ENCODE results near the gene BLOC1S5. TPM values are rescaled to one million over a fixed set of nuclear protein-coding genes. Genes with fewer than 3 reads are reported as not detected.
A peak's percentile ranks its signal among the peaks of the same experiment; 100 is the strongest.

The BLOC1S5 gene
- polyA plus RNA-seq, 1 of the 3 experiments (the other 2 are of a cell fraction) = 4.4 TPM

GRCh38 chr6:8063761-8064637 is at the start of gene BLOC1S5 (continued):
- no peak; the same call in 1 of the 2 replicates for TF ChIP-seq USF1 (IDR thresholded peaks at IDR 0.05; ENCODE audit: borderline replicate concordance, low read depth)
- no peak; the same call in 1 of the 2 replicates for TF ChIP-seq FOSL2 (IDR thresholded peaks at IDR 0.05; ENCODE audit: borderline replicate concordance, low read depth)
- TF ChIP-seq SIN3A (IDR thresholded peaks at IDR 0.05; ENCODE audit: borderline replicate concordance, low read depth, low read length) = 0 out of 2 replicates have a peak, but pooled peaks have one; percentile 15
- no peak for TF ChIP-seq RFX5 (IDR thresholded peaks at IDR 0.05; ENCODE audit: low read length)
- TF ChIP-seq YY1 (IDR thresholded peaks at IDR 0.05; ENCODE audit: low read depth) = peak; percentile 99
- TF ChIP-seq JUND (IDR thresholded peaks at IDR 0.05) = no peak
- TF ChIP-seq RAD21 (IDR thresholded peaks at IDR 0.05; ENCODE audit: low read length) = peak; percentile 2; the same call in 1 of the 2 replicates
- peak; percentile 37; the same call in 1 of the 2 replicates for TF ChIP-seq RCOR1 (IDR thresholded peaks at IDR 0.05; ENCODE audit: low read length)
- 0 out of 2 replicates have a peak, but pooled peaks have one; percentile 24 for TF ChIP-seq ZBTB33 (IDR thresholded peaks at IDR 0.05; ENCODE audit: borderline replicate concordance, low read depth)
- TF ChIP-seq ELF1 (IDR thresholded peaks at IDR 0.05) = peak; percentile 99
- no peak for TF ChIP-seq SMC3 (IDR thresholded peaks at IDR 0.05; ENCODE audit: low read depth, low read length)
- no peak for TF ChIP-seq FOXJ3 (CRISPR knock-in tag; IDR thresholded peaks at IDR 0.05)
- peak in 1 of 2 experiments; percentile 55; a peak in 1 of 4 replicates for TF ChIP-seq EP300 (IDR thresholded peaks at IDR 0.05; ENCODE audit: borderline replicate concordance in 1 of 2, low read depth in 1 of 2, low read length in 1 of 2)

DNA sequence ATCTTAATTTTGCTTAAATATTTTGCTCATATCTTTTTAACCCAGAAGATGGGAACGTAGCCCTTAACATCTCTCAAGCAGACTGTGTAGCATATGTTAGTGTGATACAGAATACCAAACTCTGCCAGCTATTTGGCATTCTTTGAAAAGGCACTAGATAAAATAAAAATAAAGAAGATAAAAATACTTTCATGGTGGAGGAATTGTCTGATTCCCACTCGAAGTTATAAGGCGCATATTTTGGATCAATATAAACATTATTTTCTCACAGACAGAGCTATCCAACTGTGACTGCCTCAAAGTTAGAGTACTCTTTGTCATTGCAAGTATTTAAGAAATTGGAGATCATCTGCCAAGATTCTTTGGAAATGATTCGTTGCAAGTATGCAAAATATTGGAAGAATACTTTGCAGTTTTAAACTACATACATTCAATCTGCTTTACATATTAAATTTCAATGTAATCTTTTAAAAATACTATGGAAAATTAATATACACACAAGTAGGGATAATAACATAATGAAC is 49.0 kb upstream of the BLOC1S5 start:
- Histone ChIP-seq H2AFZ (ENCODE audit: low read depth) (no peak overlapping the region), H3K79me2 (ENCODE audit: insufficient read depth) (no peaks in the 10 kb centered on the region), H3K27ac (ENCODE audit: low read depth in 2 of 2, low read length in 1 of 2) (no peak overlapping the region), H3K36me3 (replicated peaks in 1 of 2; ENCODE audit: control insufficient read depth in 1 of 2, insufficient read depth in 2 of 2, low read length in 1 of 2) (no peaks in the 10 kb centered on the region), H3K4me2 (0 out of 2 replicates have a peak overlapping the region, but pooled peaks have one; percentile 1), H4K20me1 (ENCODE audit: insufficient read depth) (no peaks in the 10 kb centered on the region), H3K27me3 (ENCODE audit: insufficient read depth) (no peaks in the 10 kb centered on the region), H3F3A (replicated peaks; ENCODE audit: insufficient read depth) (peaks cover 5% of the 10 kb centered on the region), H3K4me3 (ENCODE audit: low read depth in 2 of 2, low read length in 1 of 2) (no peak overlapping the region), H3K9me2 (no peaks in the 10 kb centered on the region), H3K9ac (no peak overlapping the region), H3K9me3 (no peaks in the 10 kb centered on the region), H3K4me1 (ENCODE audit: control insufficient read depth in 1 of 2, insufficient read depth in 2 of 2, low read depth in 1 of 2, low read length in 1 of 2) (peaks cover 0 to 10% of the 10 kb centered on the region in 2 experiments; a peak in 2 of 4 replicates)
- POLR2A ChIA-PET = no interaction called here
- TF ChIP-seq, protein P1, sequence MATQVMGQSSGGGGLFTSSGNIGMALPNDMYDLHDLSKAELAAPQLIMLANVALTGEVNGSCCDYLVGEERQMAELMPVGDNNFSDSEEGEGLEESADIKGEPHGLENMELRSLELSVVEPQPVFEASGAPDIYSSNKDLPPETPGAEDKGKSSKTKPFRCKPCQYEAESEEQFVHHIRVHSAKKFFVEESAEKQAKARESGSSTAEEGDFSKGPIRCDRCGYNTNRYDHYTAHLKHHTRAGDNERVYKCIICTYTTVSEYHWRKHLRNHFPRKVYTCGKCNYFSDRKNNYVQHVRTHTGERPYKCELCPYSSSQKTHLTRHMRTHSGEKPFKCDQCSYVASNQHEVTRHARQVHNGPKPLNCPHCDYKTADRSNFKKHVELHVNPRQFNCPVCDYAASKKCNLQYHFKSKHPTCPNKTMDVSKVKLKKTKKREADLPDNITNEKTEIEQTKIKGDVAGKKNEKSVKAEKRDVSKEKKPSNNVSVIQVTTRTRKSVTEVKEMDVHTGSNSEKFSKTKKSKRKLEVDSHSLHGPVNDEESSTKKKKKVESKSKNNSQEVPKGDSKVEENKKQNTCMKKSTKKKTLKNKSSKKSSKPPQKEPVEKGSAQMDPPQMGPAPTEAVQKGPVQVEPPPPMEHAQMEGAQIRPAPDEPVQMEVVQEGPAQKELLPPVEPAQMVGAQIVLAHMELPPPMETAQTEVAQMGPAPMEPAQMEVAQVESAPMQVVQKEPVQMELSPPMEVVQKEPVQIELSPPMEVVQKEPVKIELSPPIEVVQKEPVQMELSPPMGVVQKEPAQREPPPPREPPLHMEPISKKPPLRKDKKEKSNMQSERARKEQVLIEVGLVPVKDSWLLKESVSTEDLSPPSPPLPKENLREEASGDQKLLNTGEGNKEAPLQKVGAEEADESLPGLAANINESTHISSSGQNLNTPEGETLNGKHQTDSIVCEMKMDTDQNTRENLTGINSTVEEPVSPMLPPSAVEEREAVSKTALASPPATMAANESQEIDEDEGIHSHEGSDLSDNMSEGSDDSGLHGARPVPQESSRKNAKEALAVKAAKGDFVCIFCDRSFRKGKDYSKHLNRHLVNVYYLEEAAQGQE (IDR thresholded peaks at IDR 0.05; ENCODE audit: low read depth, low read length) = no peak
- no peak for TF ChIP-seq TAF1 (IDR thresholded peaks at IDR 0.05; ENCODE audit: borderline replicate concordance, low read depth, low read length)
- no peak for TF ChIP-seq EZH2phosphoT487 (IDR thresholded peaks at IDR 0.05; ENCODE audit: borderline replicate concordance, low read depth)
- no peak for TF ChIP-seq RAD21 (IDR thresholded peaks at IDR 0.05; ENCODE audit: low read length)
- no peak for TF ChIP-seq PBX3 (IDR thresholded peaks at IDR 0.05)
- TF ChIP-seq RFX5 (IDR thresholded peaks at IDR 0.05; ENCODE audit: low read length) = no peak
- TF ChIP-seq FOSL2 (IDR thresholded peaks at IDR 0.05; ENCODE audit: borderline replicate concordance, low read depth) = no peak
- no peak for TF ChIP-seq RCOR1 (IDR thresholded peaks at IDR 0.05; ENCODE audit: low read length)
- peak; percentile 24; the same call in 1 of the 2 replicates for TF ChIP-seq NFIC (IDR thresholded peaks at IDR 0.05; ENCODE audit: borderline replicate concordance)
- 25% methylated on average over 4 of the region's 4 CpGs for WGBS (ENCODE audit: low lambda C conversion rate)
- CTCF ChIA-PET = interaction anchor here (2.0 to 2.5 kb wide), 2 partner anchors 18 to 106 kb away, joined by 8 to 10 read pairs; no protein-coding TSS in a partner anchor
- no peak for DNase-seq

Data from SK-N-SH (cell line).